Mesenchymal stem cell (in vitro differentiated cells and primary cell): ENCODE data around the gene KBTBD8.
A peak's percentile ranks its signal among the peaks of the same experiment; 100 is the strongest.

Experiments used
- DNase-seq: peaks from one replicate; pipeline ENCODE4 v3.0.0-alpha.2; 2013
- H2AFZ ChIP-seq: one replicate; pipeline ENCODE4 v1.6.1; 2013; ENCODE audit warnings: low read depth, mild to moderate bottlenecking, control low read depth, inconsistent platforms, low read length, moderate library complexity
- H2AK5ac ChIP-seq: 2 replicates; pipeline ENCODE4 v1.6.1; 2013; ENCODE audit warnings: low read length, moderate library complexity, mild to moderate bottlenecking, inconsistent platforms; ENCODE audit not compliant: severe bottlenecking
- H2BK120ac ChIP-seq: one replicate; pipeline ENCODE4 v1.6.1; 2013; ENCODE audit warnings: low read depth, mild to moderate bottlenecking, inconsistent platforms, low read length, moderate library complexity
- H2BK12ac ChIP-seq, 2 experiments: one replicate each; pipeline ENCODE4 v1.6.1; 2013; ENCODE audit warnings: inconsistent platforms in 2 of 2, low read length in 2 of 2, mild to moderate bottlenecking in 2 of 2, moderate library complexity in 2 of 2, control low read depth in 1 of 2
- H2BK15ac ChIP-seq: one replicate; pipeline ENCODE4 v1.6.1; 2013; ENCODE audit warnings: mild to moderate bottlenecking, low read depth, inconsistent platforms; ENCODE audit not compliant: poor library complexity, severe bottlenecking
- H2BK5ac ChIP-seq: 2 replicates; pipeline ENCODE4 v1.6.1; 2013; ENCODE audit warnings: low read depth, mild to moderate bottlenecking, low read length, control low read depth, inconsistent platforms; ENCODE audit not compliant: poor library complexity, severe bottlenecking
- H3K14ac ChIP-seq, 2 experiments: one replicate each; pipeline ENCODE4 v1.6.1; 2013; ENCODE audit warnings: inconsistent platforms in 2 of 2, low read length in 2 of 2, control low read depth in 1 of 2, mild to moderate bottlenecking in 1 of 2, moderate library complexity in 1 of 2
- H3K18ac ChIP-seq, 2 experiments: one replicate each; pipeline ENCODE4 v1.6.1; 2013; ENCODE audit warnings: inconsistent platforms in 2 of 2, low read length in 2 of 2, control low read depth in 1 of 2, low read depth in 1 of 2, mild to moderate bottlenecking in 1 of 2
- H3K23ac ChIP-seq, 2 experiments: one replicate each; pipeline ENCODE4 v1.6.1; 2013; ENCODE audit warnings: inconsistent platforms in 2 of 2, low read length in 2 of 2, mild to moderate bottlenecking in 2 of 2, moderate library complexity in 2 of 2, control low read depth in 1 of 2
- H3K27ac ChIP-seq: 2 replicates; pipeline ENCODE4 v1.5.1; 2013; ENCODE audit warnings: mild to moderate bottlenecking, moderate library complexity, low read length, control low read depth, inconsistent platforms; ENCODE audit not compliant: poor library complexity, severe bottlenecking
- H3K27me3 ChIP-seq, 2 experiments: 2 replicates each; pipeline versions ENCODE4 v1.6.1 to v1.7.0; 2013; ENCODE audit warnings: low read length in 2 of 2, mild to moderate bottlenecking in 2 of 2, moderate library complexity in 2 of 2, control low read depth in 1 of 2, inconsistent platforms in 1 of 2; ENCODE audit not compliant: control insufficient read depth in 1 of 2, insufficient read depth in 1 of 2
- H3K36me3 ChIP-seq, 2 experiments: 2 replicates each; pipeline versions ENCODE4 v1.6.1 to v1.7.0; 2013; ENCODE audit warnings: low read length in 2 of 2, control low read depth in 1 of 2, inconsistent platforms in 1 of 2, low read depth in 1 of 2, mild to moderate bottlenecking in 1 of 2; ENCODE audit not compliant: insufficient read depth in 2 of 2, control insufficient read depth in 1 of 2
- H3K4ac ChIP-seq, 2 experiments: one replicate each; pipeline ENCODE4 v1.6.1; 2013; ENCODE audit warnings: inconsistent platforms in 2 of 2, low read length in 2 of 2, mild to moderate bottlenecking in 2 of 2, moderate library complexity in 2 of 2, control low read depth in 1 of 2, low read depth in 1 of 2
- H3K4me1 ChIP-seq: 2 replicates; pipeline ENCODE4 v1.6.1; 2013; ENCODE audit warnings: low read depth, low read length, control low read depth; ENCODE audit not compliant: control insufficient read depth, insufficient read depth
- H3K4me2 ChIP-seq: 2 replicates; pipeline ENCODE4 v1.6.1; 2013; ENCODE audit warnings: low read length, mild to moderate bottlenecking, inconsistent platforms; ENCODE audit not compliant: poor library complexity, severe bottlenecking
- H3K4me3 ChIP-seq, 2 experiments: 2 replicates each; pipeline versions ENCODE4 v1.5.1 to v1.7.0; 2013; ENCODE audit warnings: low read length in 2 of 2, mild to moderate bottlenecking in 2 of 2, control low read depth in 1 of 2, low read depth in 1 of 2; ENCODE audit not compliant: insufficient read depth in 1 of 2
- H3K79me1 ChIP-seq: replicated peaks from 2 replicates; pipeline ENCODE4 v1.6.1; 2013; ENCODE audit warnings: mild to moderate bottlenecking, control low read depth, low read length, inconsistent platforms; ENCODE audit not compliant: poor library complexity, severe bottlenecking
- H3K9ac ChIP-seq: 2 replicates; pipeline ENCODE4 v1.7.0; 2013; ENCODE audit warnings: mild to moderate bottlenecking, low read length, moderate library complexity
- H3K9me3 ChIP-seq: 2 replicates; pipeline ENCODE4 v1.7.0; 2013; ENCODE audit warnings: mild to moderate bottlenecking, low read length; ENCODE audit not compliant: control insufficient read depth
- H4K8ac ChIP-seq: one replicate; pipeline ENCODE4 v1.6.1; 2013; ENCODE audit warnings: inconsistent platforms, mild to moderate bottlenecking, low read length, moderate library complexity
- H4K91ac ChIP-seq: one replicate; pipeline ENCODE4 v1.6.1; 2013; ENCODE audit warnings: mild to moderate bottlenecking, low read length, inconsistent platforms
- WGBS: methylation state at CpG from one replicate; pipeline ENCODE4 v1.1.7; 2013; ENCODE audit warnings: mixed read lengths; 5-methylcytosine and 5-hydroxymethylcytosine counted together

Gene KBTBD8

GRCh38 chr3:67034371-67034770 lies 36.3 kb downstream of the KBTBD8 start:
- Histone ChIP-seq H3K4ac (no peak overlapping the region), H2AFZ (no peak overlapping the region), H3K4me2 (no peak overlapping the region), H3K4me1 (no peaks in the 10 kb centered on the region), H3K79me1 (no peaks in the 10 kb centered on the region), H3K18ac (no peak overlapping the region), H2AK5ac (no peak overlapping the region), H2BK12ac (no peak overlapping the region), H3K9ac (no peak overlapping the region), H4K8ac (no peak overlapping the region), H3K14ac (no peak overlapping the region), H3K23ac (no peak overlapping the region), H3K27me3 (no peaks in the 10 kb centered on the region), H3K9me3 (no peaks in the 10 kb centered on the region), H3K4me3 (no peak overlapping the region), H2BK5ac (no peak overlapping the region), H3K36me3 (no peaks in the 10 kb centered on the region), H2BK120ac (no peak overlapping the region), H2BK15ac (no peak overlapping the region), H4K91ac (no peak overlapping the region), H3K27ac (no peak overlapping the region)
- WGBS: 87% methylated on average over 2 of the region's 3 CpGs
- no peak for DNase-seq

- 94% methylated on average over 4 of the region's 4 CpGs for WGBS
- no peaks in the 10 kb centered on the region for H3K4me1 ChIP-seq
- no peak overlapping the region for H3K4ac ChIP-seq
- no peak overlapping the region for H3K14ac ChIP-seq
- H2BK5ac ChIP-seq: no peak overlapping the region
- no peak overlapping the region for H3K4me3 ChIP-seq
- H4K8ac ChIP-seq: no peak overlapping the region
- no peaks in the 10 kb centered on the region for H3K36me3 ChIP-seq
- H2BK15ac ChIP-seq: no peak overlapping the region
- H2BK12ac ChIP-seq: no peak overlapping the region
- no peak overlapping the region for H4K91ac ChIP-seq
- no peak overlapping the region for H3K18ac ChIP-seq
- H3K27me3 ChIP-seq: no peaks in the 10 kb centered on the region
- DNase-seq: peak; percentile 5
- no peak overlapping the region for H3K4me2 ChIP-seq
- no peaks in the 10 kb centered on the region for H3K79me1 ChIP-seq
- no peak overlapping the region for H3K9ac ChIP-seq
- no peak overlapping the region for H3K23ac ChIP-seq
- H3K9me3 ChIP-seq: no peaks in the 10 kb centered on the region
- no peak overlapping the region for H3K27ac ChIP-seq
- no peak overlapping the region for H2AFZ ChIP-seq
- no peak overlapping the region for H2BK120ac ChIP-seq
- no peak overlapping the region for H2AK5ac ChIP-seq
Measured at GRCh38 chr3:67037615-67038014, 39.5 kb downstream of the KBTBD8 start.

- H3K4me2 ChIP-seq: no peak overlapping the region
- no peak overlapping the region for H3K23ac ChIP-seq
- H2BK120ac ChIP-seq: no peak overlapping the region
- H3K18ac ChIP-seq: no peak overlapping the region
- no peak overlapping the region for H2AK5ac ChIP-seq
- H3K9me3 ChIP-seq: no peaks in the 10 kb centered on the region
- peak overlapping the region; percentile 44 for H2BK5ac ChIP-seq
- H3K27ac ChIP-seq: no peak overlapping the region
- no peaks in the 10 kb centered on the region for H3K79me1 ChIP-seq
- H2AFZ ChIP-seq: no peak overlapping the region
- no peak overlapping the region for H3K4me3 ChIP-seq
- H2BK12ac ChIP-seq: no peak overlapping the region
- DNase-seq: no peak
- H4K91ac ChIP-seq: no peak overlapping the region
- no peaks in the 10 kb centered on the region for H3K27me3 ChIP-seq
- H3K4ac ChIP-seq: no peak overlapping the region
- H3K14ac ChIP-seq: no peak overlapping the region
- H4K8ac ChIP-seq: no peak overlapping the region
- WGBS: 67% methylated on average over 1 of the region's 1 CpG
- no peaks in the 10 kb centered on the region for H3K4me1 ChIP-seq
- H2BK15ac ChIP-seq: no peak overlapping the region
- no peak overlapping the region for H3K9ac ChIP-seq
- no peaks in the 10 kb centered on the region for H3K36me3 ChIP-seq
Measured at GRCh38 chr3:67044295-67044694, 46.2 kb downstream of the KBTBD8 start.

GRCh38 chr3:67044955-67045354 lies 46.8 kb downstream of the KBTBD8 start:
- H3K27me3 ChIP-seq: no peaks in the 10 kb centered on the region
- no peak overlapping the region for H3K9ac ChIP-seq
- H3K4ac ChIP-seq: no peak overlapping the region
- WGBS: 56% methylated on average over 1 of the region's 2 CpGs
- no peak overlapping the region for H3K14ac ChIP-seq
- no peak overlapping the region for H4K91ac ChIP-seq
- no peak overlapping the region for H2BK15ac ChIP-seq
- no peaks in the 10 kb centered on the region for H3K9me3 ChIP-seq
- H3K18ac ChIP-seq: no peak overlapping the region
- no peak overlapping the region for H2BK5ac ChIP-seq
- H2AK5ac ChIP-seq: no peak overlapping the region
- H3K4me2 ChIP-seq: no peak overlapping the region
- no peak overlapping the region for H2BK120ac ChIP-seq
- H3K36me3 ChIP-seq: no peaks in the 10 kb centered on the region
- no peak overlapping the region for H3K27ac ChIP-seq
- H3K4me3 ChIP-seq: no peak overlapping the region
- H2BK12ac ChIP-seq: no peak overlapping the region
- no peaks in the 10 kb centered on the region for H3K4me1 ChIP-seq
- H4K8ac ChIP-seq: no peak overlapping the region
- no peak overlapping the region for H2AFZ ChIP-seq
- no peaks in the 10 kb centered on the region for H3K79me1 ChIP-seq
- DNase-seq: no peak
- H3K23ac ChIP-seq: no peak overlapping the region
